CD4-positive, CD25-positive, alpha-beta regulatory T cell (primary cell): ENCODE results near the gene ZNF93. TPM values are rescaled to one million over a fixed set of nuclear protein-coding genes. Genes with fewer than 3 reads are reported as not detected.
A peak's percentile ranks its signal among the peaks of the same experiment; 100 is the strongest.
"Not testable (repeated sequence)": the region's sequence is repeated elsewhere in the genome, so short reads cannot be mapped to it uniquely, and the experiment has no call there.

Source experiments
- ATAC-seq, 2 donors: fragments of 150-1000 bp; cut with Tn5 transposase; one replicate each; pipeline ENCODE4 v1.10.0; 2021; ENCODE audit warnings: low read depth in 2 of 2, moderate number of reproducible peaks in 2 of 2, moderate library complexity in 1 of 2
- DNase-seq, 3 donors: peaks; one replicate each; pipeline versions ENCODE4 v3.0.0 to v3.0.0-alpha.2; 2012 to 2022; ENCODE audit warnings: mixed read lengths in 1 of 3
- H3K27ac ChIP-seq: one replicate; pipeline ENCODE4 v1.7.0; 2013; ENCODE audit warnings: mild to moderate bottlenecking, low read length; ENCODE audit not compliant: insufficient read depth, poor library complexity, severe bottlenecking
- H3K27me3 ChIP-seq: one replicate; pipeline ENCODE4 v1.7.0; 2013; ENCODE audit warnings: low read length; ENCODE audit not compliant: control insufficient read depth, insufficient read depth
- H3K36me3 ChIP-seq: one replicate; pipeline ENCODE4 v1.7.0; 2013; ENCODE audit warnings: mild to moderate bottlenecking, low read length, moderate library complexity; ENCODE audit not compliant: control insufficient read depth, insufficient read depth
- H3K4me1 ChIP-seq: 2 replicates; pipeline ENCODE4 v1.7.0; 2013; ENCODE audit warnings: mild to moderate bottlenecking, low read length; ENCODE audit not compliant: insufficient read depth, control insufficient read depth, poor library complexity, severe bottlenecking
- H3K4me3 ChIP-seq: one replicate; pipeline ENCODE4 v1.7.0; 2013; ENCODE audit warnings: low read depth, mild to moderate bottlenecking, low read length, moderate library complexity
- H3K9me3 ChIP-seq, 2 experiments: 1 replicate in 1 of 2; 2 replicates in 1 of 2; pipeline ENCODE4 v1.7.0; 2013; ENCODE audit warnings: low read length in 2 of 2, mild to moderate bottlenecking in 1 of 2, moderate library complexity in 1 of 2; ENCODE audit not compliant: control insufficient read depth in 2 of 2
- H3K27ac Mint-ChIP-seq, 3 donors: one replicate each; pipeline ENCODE4 v1.8.0; 2020 to 2022; ENCODE audit warnings: mild to moderate bottlenecking in 3 of 3, mixed read lengths in 3 of 3, moderate library complexity in 2 of 3
- H3K27me3 Mint-ChIP-seq: one replicate; pipeline ENCODE4 v1.8.0; 2022; ENCODE audit warnings: mild to moderate bottlenecking, mixed read lengths
- H3K36me3 Mint-ChIP-seq: one replicate; pipeline ENCODE4 v1.8.0; 2020; ENCODE audit warnings: mixed read lengths
- H3K4me1 Mint-ChIP-seq, 4 donors: one replicate each; pipeline ENCODE4 v1.8.0; 2020 to 2022; ENCODE audit warnings: mixed read lengths in 4 of 4, mild to moderate bottlenecking in 1 of 4
- H3K4me3 Mint-ChIP-seq, 4 donors: one replicate each; pipeline ENCODE4 v1.8.0; 2020 to 2022; ENCODE audit warnings: mild to moderate bottlenecking in 4 of 4, mixed read lengths in 4 of 4, moderate library complexity in 3 of 4
- H3K9me3 Mint-ChIP-seq, 7 donors: one replicate each; pipeline ENCODE4 v1.8.0; 2020 to 2022; ENCODE audit warnings: mixed read lengths in 7 of 7, mild to moderate bottlenecking in 3 of 7, moderate library complexity in 2 of 7
- polyA plus RNA-seq, 4 donors: library from polyadenylated mRNA; unstranded; fragments of 300-500 nt; fragmentation: Illumina TruSeq; gene quantifications; one replicate each; pipeline ENCODE4 v1.2.3, GENCODE V29; 2021
- total RNA-seq: library from RNA; stranded (reverse); gene quantifications from one replicate; pipeline ENCODE4 v1.2.3, GENCODE V29; 2022

The ZNF93 gene
- total RNA-seq: 5.6 TPM
- 10 to 100 TPM in 3 of 4 donors, 1 to 10 TPM in 1; 6.5 to 14.6 (median 10.7) TPM for polyA plus RNA-seq

- Histone ChIP-seq H3K27me3 (no peaks in the 10 kb centered on the region), H3K4me1 (peaks cover 15% of the 10 kb centered on the region), H3K4me3 (peak within 1 kb of the TSS; percentile 98), H3K36me3 (peaks cover 4% of the 10 kb centered on the region), H3K9me3 (peaks cover 17 to 52% of the 10 kb centered on the region in 2 experiments), H3K27ac (peak within 1 kb of the TSS; percentile 68)
- Mint-ChIP-seq H3K4me3 (peak within 1 kb of the TSS; percentile 90 to 99 (median 95)), H3K27me3 (no peaks in the 10 kb centered on the region), H3K36me3 (peaks cover 22% of the 10 kb centered on the region), H3K9me3 (peaks cover 10 to 42% (median 23%) of the 10 kb centered on the region in 7 donors), H3K4me1 (peaks cover 23 to 44% (median 24%) of the 10 kb centered on the region in 4 donors), H3K27ac (peak within 1 kb of the TSS; percentile 90 to 99 (median 98))
- DNase-seq (peak; percentile 79 to 96 (median 90)), ATAC-seq (peak; percentile 97 to 98)
Observed at GRCh38 chr19:19900729-19901444, at the start of gene ZNF93. TSS of gene ZNF93 (plus strand) at chr19:19900946. CDS start at chr19:19901089, 143 bp downstream.

GRCh38 chr19:19851740-19852139, 49.0 kb upstream of the ZNF93 start:
- H3K27me3 ChIP-seq, H3K9me3 Mint-ChIP-seq, H3K27ac ChIP-seq, H3K27me3 Mint-ChIP-seq, H3K4me1 ChIP-seq, H3K36me3 Mint-ChIP-seq, H3K4me3 Mint-ChIP-seq, H3K36me3 ChIP-seq, H3K27ac Mint-ChIP-seq, H3K4me3 ChIP-seq, ATAC-seq, DNase-seq, H3K9me3 ChIP-seq: not testable (repeated sequence)
- peaks cover 0 to 18% (median 3%) of the 10 kb centered on the region in 4 donors for H3K4me1 Mint-ChIP-seq

GRCh38 chr19:19858751-19859150, 42.0 kb upstream of the ZNF93 start:
- Histone ChIP-seq H3K27ac (no peak overlapping the region), H3K4me3 (no peak overlapping the region), H3K9me3 (no peaks in the 10 kb centered on the region), H3K4me1 (peaks cover 4% of the 10 kb centered on the region), H3K27me3 (no peaks in the 10 kb centered on the region), H3K36me3 (no peaks in the 10 kb centered on the region)
- Mint-ChIP-seq H3K4me1 (peaks cover 0 to 23% (median 8%) of the 10 kb centered on the region in 4 donors), H3K36me3 (no peaks in the 10 kb centered on the region), H3K9me3 (peaks cover 0 to 6% (median 0%) of the 10 kb centered on the region in 7 donors), H3K27ac (no peak overlapping the region), H3K27me3 (no peaks in the 10 kb centered on the region), H3K4me3 (no peak overlapping the region)
- ATAC-seq (no peak), DNase-seq (no peak)

- Mint-ChIP-seq H3K9me3 (peaks cover 0 to 6% (median 0%) of the 10 kb centered on the region in 7 donors), H3K36me3 (no peaks in the 10 kb centered on the region), H3K4me1 (peaks cover 0 to 19% (median 5%) of the 10 kb centered on the region in 4 donors), H3K4me3 (peak overlapping the region; percentile 30 to 81 (median 72)), H3K27me3 (no peaks in the 10 kb centered on the region), H3K27ac (peak overlapping the region in 2 of 3 donors; percentile 52 to 59)
- Histone ChIP-seq H3K4me3 (no peak overlapping the region), H3K4me1 (peaks cover 4% of the 10 kb centered on the region), H3K27ac (no peak overlapping the region), H3K9me3 (no peaks in the 10 kb centered on the region), H3K36me3 (no peaks in the 10 kb centered on the region), H3K27me3 (no peaks in the 10 kb centered on the region)
- DNase-seq (peak; percentile 7 to 54 (median 26)), ATAC-seq (peak in 1 of 2 donors; percentile 28)
Observed at GRCh38 chr19:19860756-19861390, 39.9 kb upstream of the ZNF93 start.

- Mint-ChIP-seq H3K4me1 (peaks cover 13 to 48% (median 17%) of the 10 kb centered on the region in 4 donors), H3K36me3 (no peaks in the 10 kb centered on the region), H3K4me3 (peak within 1 kb of the TSS; percentile 99 to 100 (median 100))
Observed at GRCh38 chr19:19865750-19866610, 34.8 kb upstream of the ZNF93 start, which contains the start of gene ZNF253. TSS of gene ZNF253 (plus strand) at chr19:19865882. CDS start at chr19:19865997, 115 bp downstream.

GRCh38 chr19:19866611-19867248, 34.0 kb upstream of the ZNF93 start:
- peak overlapping the region; percentile 99 for H3K27ac Mint-ChIP-seq
- H3K4me3 Mint-ChIP-seq: peak overlapping the region; percentile 99 to 100 (median 100)
- Histone ChIP-seq H3K27me3 (no peaks in the 10 kb centered on the region), H3K9me3 (peaks cover 18 to 20% of the 10 kb centered on the region in 2 experiments), H3K27ac (peak overlapping the region; percentile 91), H3K36me3 (peaks cover 11% of the 10 kb centered on the region), H3K4me3 (peak overlapping the region; percentile 90), H3K4me1 (peaks cover 21% of the 10 kb centered on the region)
- peak in 2 of 3 donors; percentile 19 to 66 for DNase-seq
- H3K9me3 Mint-ChIP-seq: peaks cover 0 to 6% (median 0%) of the 10 kb centered on the region in 7 donors
- no peaks in the 10 kb centered on the region for H3K36me3 Mint-ChIP-seq
- peaks cover 21 to 52% (median 22%) of the 10 kb centered on the region in 4 donors for H3K4me1 Mint-ChIP-seq
- ATAC-seq: no peak
- H3K27me3 Mint-ChIP-seq: no peaks in the 10 kb centered on the region

More at GRCh38 chr19:19865750-19866610, 34.8 kb upstream of the ZNF93 start, which contains the start of gene ZNF253:
- Histone ChIP-seq H3K36me3 (peaks cover 6% of the 10 kb centered on the region), H3K9me3 (peaks cover 12% of the 10 kb centered on the region in 2 experiments), H3K4me3 (peak within 1 kb of the TSS; percentile 90), H3K4me1 (peaks cover 17% of the 10 kb centered on the region), H3K27me3 (no peaks in the 10 kb centered on the region), H3K27ac (peak within 1 kb of the TSS; percentile 91)
- H3K27ac Mint-ChIP-seq: peak within 1 kb of the TSS; percentile 99
- DNase-seq: peak; percentile 87 to 97 (median 92)
- ATAC-seq: peak; percentile 97 to 98
- peaks cover 0 to 6% (median 0%) of the 10 kb centered on the region in 7 donors for H3K9me3 Mint-ChIP-seq
- no peaks in the 10 kb centered on the region for H3K27me3 Mint-ChIP-seq
